HG03103 (cell line): ENCODE data around the gene LSR.
"Not testable (repeated sequence)": the region's sequence is repeated elsewhere in the genome, so short reads cannot be mapped to it uniquely, and the experiment has no call there.

ENCODE experiments used
- ATAC-seq: cut with Tn5 transposase; IDR thresholded peaks from one replicate; pipeline ENCODE4 v1.9.1; 2021; ENCODE audit warnings: low read depth; ENCODE audit not compliant: unreplicated experiment

LSR gene

DNA sequence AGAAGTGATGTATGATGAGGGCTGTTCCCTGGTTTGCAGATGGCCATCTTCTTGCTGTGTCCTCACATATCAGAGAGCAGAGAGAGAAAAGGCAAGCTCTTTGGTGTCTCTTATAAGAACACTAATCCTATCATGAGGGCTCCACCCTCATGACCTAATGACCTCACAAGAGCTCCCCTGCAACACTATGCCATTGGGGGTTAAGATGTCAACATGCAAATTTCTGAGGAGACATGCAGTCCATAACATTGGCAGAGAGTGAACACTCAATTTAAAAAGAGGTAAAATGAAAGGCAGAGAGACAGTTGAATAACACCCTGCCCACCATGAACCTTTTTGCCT lies 31.2 kb upstream of the LSR start:
- ATAC-seq, result no peak

- ATAC-seq, result no peak
Measured at GRCh38 chr19:35219008-35219407, 29.8 kb upstream of the LSR start.

DNA sequence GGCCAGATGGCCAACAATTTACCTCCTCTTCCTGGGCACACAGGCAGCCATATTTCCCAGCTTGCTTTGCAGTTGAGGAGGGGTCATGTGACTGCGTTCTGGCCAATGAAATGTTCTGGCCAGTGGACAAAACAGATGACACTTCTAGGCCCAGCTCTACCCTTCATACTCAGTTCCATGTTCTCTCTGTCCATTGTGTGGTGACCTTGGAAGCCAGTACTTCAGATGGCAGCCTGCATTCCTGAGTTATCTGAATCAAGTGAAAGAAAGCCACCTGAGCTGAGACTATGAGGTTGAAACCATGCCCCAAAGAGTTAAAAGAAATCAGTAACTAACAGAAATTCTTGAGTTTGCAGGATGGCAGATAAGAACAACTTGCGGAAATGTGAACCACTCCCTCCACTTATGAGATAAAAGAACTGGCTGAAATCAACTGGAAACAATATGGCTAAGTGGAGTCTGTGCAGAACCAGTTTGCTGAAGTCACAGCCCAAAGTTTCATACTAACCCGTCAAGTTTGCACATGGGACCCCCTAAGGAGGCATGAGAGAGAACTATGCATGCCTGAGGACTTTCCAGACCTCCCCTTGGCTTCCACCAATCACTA lies 28.4 kb upstream of the LSR start:
- no peak for ATAC-seq

GRCh38 chr19:35220973-35221590 lies 27.7 kb upstream of the LSR start:
- not testable (repeated sequence) for ATAC-seq

DNA sequence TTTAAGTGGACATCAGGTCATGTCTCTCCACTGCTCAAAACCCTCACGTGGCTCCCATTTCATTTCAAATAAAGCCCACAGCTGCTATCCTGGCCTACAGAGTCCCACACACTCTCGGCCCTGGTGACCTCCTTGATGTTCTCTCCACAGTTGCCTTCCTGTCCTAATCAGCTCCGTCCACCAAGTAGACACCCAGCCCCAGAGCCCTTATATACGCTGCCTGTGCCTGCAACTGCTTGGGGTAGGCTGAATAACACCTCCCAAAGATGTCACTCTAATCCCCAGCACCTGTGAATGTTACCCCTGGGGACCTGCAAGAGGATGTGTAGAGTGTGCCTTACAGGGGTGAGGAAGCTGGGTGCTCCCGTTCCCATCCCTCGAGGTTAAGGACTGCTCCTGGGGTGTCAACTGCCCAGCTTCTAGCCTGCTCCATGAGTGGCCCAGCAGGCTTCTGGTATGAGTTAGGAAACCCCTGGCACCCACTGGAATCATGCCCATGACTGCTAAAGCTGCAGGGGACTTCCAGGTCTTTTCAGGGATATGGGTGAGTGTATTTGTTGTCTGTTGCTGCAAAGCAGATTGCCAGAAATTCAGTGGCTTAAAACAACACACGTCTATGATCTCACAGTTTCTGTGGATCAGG lies 26.3 kb upstream of the LSR start:
- no peak for ATAC-seq

- no peak for ATAC-seq
Measured at GRCh38 chr19:35223084-35223790, 25.6 kb upstream of the LSR start.

GRCh38 chr19:35223862-35224505 lies 24.8 kb upstream of the LSR start:
- no peak for ATAC-seq

- ATAC-seq, result no peak
Measured at GRCh38 chr19:35224681-35225571, 23.9 kb upstream of the LSR start.

DNA sequence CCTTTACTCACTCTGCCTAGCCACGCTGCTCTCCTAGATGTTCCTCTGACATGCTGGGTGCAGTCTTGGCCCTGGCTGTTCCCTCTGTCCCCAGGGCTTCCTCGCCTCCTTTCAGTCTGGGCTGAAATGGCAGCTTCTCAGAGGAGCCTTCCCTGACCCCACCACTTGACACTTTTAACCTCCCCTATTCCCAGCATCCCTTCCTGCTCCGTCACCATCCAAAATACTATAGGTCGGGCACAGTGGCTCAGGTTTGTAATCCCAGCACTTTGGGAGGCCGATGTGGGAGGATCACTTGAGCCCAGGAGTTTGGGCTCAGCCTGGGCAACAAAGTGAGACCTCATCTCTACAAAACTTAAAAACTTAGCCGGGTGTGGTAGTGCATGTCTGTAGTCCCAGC lies 22.9 kb upstream of the LSR start:
- no peak for ATAC-seq

GRCh38 chr19:35226748-35227147 lies 22.1 kb upstream of the LSR start:
- no peak for ATAC-seq

DNA sequence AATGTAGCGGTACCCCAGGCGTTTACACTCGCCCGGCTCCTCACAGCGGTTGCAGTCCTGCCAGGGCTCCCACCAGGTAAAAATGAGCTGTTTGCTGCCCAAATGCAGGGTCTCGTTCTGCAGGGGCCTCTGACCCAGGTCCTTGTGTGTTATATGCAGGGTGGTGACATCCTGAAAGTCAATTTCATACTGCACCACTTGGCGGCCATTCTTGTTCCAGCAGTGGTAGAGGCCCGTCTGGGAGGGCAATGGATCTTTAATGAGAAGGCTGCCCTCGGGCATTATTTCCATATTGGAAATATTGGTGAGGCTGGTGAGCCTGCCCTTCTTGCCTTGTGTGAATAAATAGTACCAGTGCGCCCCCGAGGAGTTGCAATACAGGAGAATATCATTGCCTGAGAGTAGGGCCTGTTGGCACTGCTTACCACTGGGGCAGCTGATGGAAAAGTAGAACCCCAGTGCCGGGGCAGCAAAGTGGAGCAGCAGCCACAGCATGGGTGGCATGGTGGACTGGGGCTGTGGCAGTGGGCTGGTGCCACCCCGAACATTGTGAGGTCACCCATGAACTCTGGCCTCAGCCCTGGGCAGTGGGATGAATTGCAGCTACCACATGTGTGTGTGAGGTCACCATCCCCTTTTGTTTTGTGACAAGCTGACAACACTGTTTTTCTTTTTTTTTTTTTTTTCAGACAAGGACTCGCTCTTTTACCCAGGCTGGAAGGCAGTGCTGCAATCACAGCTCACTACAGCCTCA lies 20.4 kb upstream of the LSR start, which contains the start of gene FAM187B:
FAM187B (minus strand) TSS at position 563 of the 754 bp plus-strand sequence; CDS start at position 504, 59 bp downstream.
- no peak for ATAC-seq

GRCh38 chr19:35229601-35230000 lies 19.2 kb upstream of the LSR start:
- ATAC-seq, result no peak

DNA sequence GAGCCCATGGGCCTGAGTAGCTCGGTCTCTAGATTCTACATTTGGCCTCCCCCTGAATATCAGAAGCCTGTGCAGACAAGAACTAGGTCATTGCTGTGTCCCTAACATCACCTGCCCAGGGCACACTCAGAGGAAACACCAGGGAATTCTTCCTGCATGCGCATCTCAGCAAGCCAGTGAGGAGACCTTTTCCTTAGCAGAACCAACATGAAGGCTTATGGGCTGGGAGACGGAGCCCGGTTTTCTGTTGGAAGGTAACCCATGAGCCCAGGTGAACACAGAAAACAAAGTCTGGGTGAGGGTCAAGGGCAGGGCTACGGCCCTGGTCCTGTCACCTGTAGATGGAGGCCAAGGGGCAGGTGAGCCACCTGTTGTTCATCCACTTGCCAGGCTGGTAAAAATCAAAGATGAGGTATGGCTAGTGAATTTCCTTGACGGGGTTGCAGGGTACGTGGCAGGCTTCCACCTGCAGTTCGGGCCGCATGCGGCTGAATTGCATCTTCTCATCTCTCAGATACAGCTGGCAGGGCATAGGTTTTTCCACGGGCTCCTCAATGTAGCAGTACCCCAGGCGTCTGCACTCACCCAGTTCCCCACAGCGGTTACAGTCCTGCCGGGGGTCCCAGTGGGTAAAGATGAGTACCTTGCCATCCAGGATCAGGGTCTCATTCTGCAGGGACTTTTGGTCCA lies 16.7 kb upstream of the LSR start:
- ATAC-seq, result no peak

DNA sequence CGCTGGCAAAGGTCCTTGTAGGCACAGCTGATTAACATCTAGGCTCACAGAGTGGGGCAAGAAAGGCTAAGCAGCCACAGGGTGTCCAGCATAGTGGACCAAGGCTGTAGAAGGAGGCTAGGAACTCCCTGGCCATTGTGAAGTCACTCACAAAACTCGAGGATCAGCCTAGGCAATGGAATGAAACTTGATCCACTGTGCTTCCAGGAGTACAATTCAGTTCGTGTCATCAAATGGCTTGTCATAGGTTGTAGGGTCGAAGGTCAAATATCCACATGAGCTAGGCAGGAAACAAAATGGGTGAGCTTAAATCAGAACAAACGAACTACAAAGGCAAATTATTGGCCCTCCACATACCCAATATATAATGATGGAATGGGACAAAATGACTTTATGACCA lies 15.9 kb upstream of the LSR start:
- ATAC-seq, result no peak

GRCh38 chr19:35236638-35237400 lies 12.0 kb upstream of the LSR start:
- no peak for ATAC-seq

DNA sequence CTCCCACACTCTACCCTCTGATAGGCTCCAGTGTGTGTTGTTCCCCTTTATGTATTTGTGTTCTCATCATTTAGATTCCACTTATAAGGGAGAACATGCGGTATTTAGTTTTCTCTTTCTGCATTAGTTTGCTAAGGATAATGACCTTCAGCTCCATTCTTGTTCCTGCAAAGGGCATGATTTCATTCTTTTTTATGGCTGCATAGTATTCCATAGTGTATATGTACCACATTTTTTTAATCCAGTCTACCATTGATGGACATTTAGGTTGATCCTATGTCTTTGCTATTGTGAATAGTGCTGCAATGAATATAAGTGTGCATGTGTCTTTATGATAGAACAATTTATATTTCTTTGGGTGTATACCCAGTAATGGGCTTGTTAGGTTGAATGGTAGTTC lies 9.2 kb upstream of the LSR start:
- ATAC-seq, result not testable (repeated sequence)

GRCh38 chr19:35240327-35240726 lies 8.5 kb upstream of the LSR start:
- ATAC-seq, result no peak

DNA sequence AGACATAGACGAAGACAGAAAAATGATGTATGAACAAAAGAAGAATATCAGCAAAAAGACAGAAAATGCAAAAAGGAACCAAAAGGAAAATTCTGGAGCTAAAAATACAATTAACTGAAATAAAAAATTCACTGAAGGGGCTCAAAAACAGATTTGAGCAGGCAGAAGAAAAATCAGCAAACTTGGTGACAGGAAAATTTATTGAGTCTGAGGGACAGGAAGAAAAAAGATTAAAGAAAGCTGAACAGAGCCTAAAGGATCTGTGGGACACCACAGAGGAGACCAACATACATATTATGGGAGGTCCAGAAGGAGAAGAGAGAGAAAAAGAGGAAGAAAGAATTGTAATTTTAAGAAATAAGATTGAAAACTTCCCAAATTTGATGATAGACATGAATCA lies 7.4 kb upstream of the LSR start:
- ATAC-seq, result no peak
